GM18520 (cell line): Measurements from ENCODE around the gene PPP1R2B.
"Not testable (repeated sequence)": the region's sequence is repeated elsewhere in the genome, so short reads cannot be mapped to it uniquely, and the experiment has no call there.

Source experiments
- ATAC-seq: cut with Tn5 transposase; IDR thresholded peaks from one replicate; pipeline ENCODE4 v1.9.1; 2021; ENCODE audit not compliant: unreplicated experiment

PPP1R2B gene

GRCh38 chr5:156850206-156850751, at the start of gene PPP1R2B:
PPP1R2B (plus strand) TSS chr5:156850295; CDS start chr5:156850563, 268 bp downstream.
- ATAC-seq = no peak

- ATAC-seq = no peak
Measured at GRCh38 chr5:156800929-156801328, 49.2 kb upstream of the PPP1R2B start.

- no peak for ATAC-seq
Measured at GRCh38 chr5:156802501-156802900, 47.6 kb upstream of the PPP1R2B start.

- ATAC-seq = no peak
Measured at GRCh38 chr5:156803404-156803803, 46.7 kb upstream of the PPP1R2B start.

- ATAC-seq = no peak
Measured at GRCh38 chr5:156812959-156813358, 37.1 kb upstream of the PPP1R2B start.

- peak; percentile 44 for ATAC-seq
Measured at GRCh38 chr5:156815988-156816599, 34.0 kb upstream of the PPP1R2B start.

GRCh38 chr5:156819537-156819936, 30.6 kb upstream of the PPP1R2B start:
- no peak for ATAC-seq

GRCh38 chr5:156819967-156820581, 30.0 kb upstream of the PPP1R2B start:
- ATAC-seq = no peak

- no peak for ATAC-seq
Measured at GRCh38 chr5:156824241-156824640, 25.9 kb upstream of the PPP1R2B start.

- no peak for ATAC-seq
Measured at GRCh38 chr5:156824800-156825199, 25.3 kb upstream of the PPP1R2B start.

- no peak for ATAC-seq
Measured at GRCh38 chr5:156825688-156826087, 24.4 kb upstream of the PPP1R2B start.

- no peak for ATAC-seq
Measured at GRCh38 chr5:156826150-156826549, 23.9 kb upstream of the PPP1R2B start.

- no peak for ATAC-seq
Measured at GRCh38 chr5:156834916-156835315, 15.2 kb upstream of the PPP1R2B start.

GRCh38 chr5:156835905-156836304, 14.2 kb upstream of the PPP1R2B start:
- ATAC-seq = peak; percentile 65

- no peak for ATAC-seq
Measured at GRCh38 chr5:156836846-156837245, 13.2 kb upstream of the PPP1R2B start.

GRCh38 chr5:156838961-156839360, 11.1 kb upstream of the PPP1R2B start:
- no peak for ATAC-seq

- no peak for ATAC-seq
Measured at GRCh38 chr5:156841737-156842136, 8.4 kb upstream of the PPP1R2B start.

GRCh38 chr5:156846914-156847313, 3.2 kb upstream of the PPP1R2B start:
- ATAC-seq = no peak

- ATAC-seq = not testable (repeated sequence)
Measured at GRCh38 chr5:156848447-156848846, 1.6 kb upstream of the PPP1R2B start.

- ATAC-seq = no peak
Measured at GRCh38 chr5:156851880-156852279, 1.8 kb downstream of the PPP1R2B start.

- not testable (repeated sequence) for ATAC-seq
Measured at GRCh38 chr5:156853055-156853454, 3.0 kb downstream of the PPP1R2B start.

GRCh38 chr5:156865427-156865826, 15.3 kb downstream of the PPP1R2B start:
- ATAC-seq = no peak

- ATAC-seq = no peak
Measured at GRCh38 chr5:156870498-156870839, 20.4 kb downstream of the PPP1R2B start.
